Ectodermal cell (in vitro differentiated cells): ENCODE measurements around the gene KCTD16.

Source experiments
- H3K27ac ChIP-seq: 2 replicates; pipeline ENCODE4 v1.7.0; 2013; ENCODE audit warnings: mild to moderate bottlenecking, low read depth, low read length; ENCODE audit not compliant: insufficient read depth, poor library complexity, severe bottlenecking
- H3K27me3 ChIP-seq: 2 replicates; pipeline ENCODE4 v1.7.0; 2013; ENCODE audit warnings: mild to moderate bottlenecking, low read length; ENCODE audit not compliant: insufficient read depth, control insufficient read depth, poor library complexity, severe bottlenecking
- H3K36me3 ChIP-seq: one replicate; pipeline ENCODE4 v1.7.0; 2013; ENCODE audit warnings: low read length; ENCODE audit not compliant: control insufficient read depth, insufficient read depth
- H3K4me1 ChIP-seq: one replicate; pipeline ENCODE4 v1.7.0; 2013; ENCODE audit warnings: low read length; ENCODE audit not compliant: control insufficient read depth, insufficient read depth
- H3K4me3 ChIP-seq: 2 replicates; pipeline ENCODE4 v1.7.0; 2013; ENCODE audit warnings: low read depth, low read length, control low read depth; ENCODE audit not compliant: insufficient read depth
- H3K9me3 ChIP-seq: 2 replicates; pipeline ENCODE4 v1.7.0; 2013; ENCODE audit warnings: mild to moderate bottlenecking, low read length, moderate library complexity; ENCODE audit not compliant: control insufficient read depth
- WGBS, 2 experiments: methylation state at CpG; one replicate each; pipeline ENCODE4 v1.1.7; 2013; ENCODE audit warnings: missing lambda C conversion rate in 2 of 2; 5-methylcytosine and 5-hydroxymethylcytosine counted together

KCTD16 gene

DNA sequence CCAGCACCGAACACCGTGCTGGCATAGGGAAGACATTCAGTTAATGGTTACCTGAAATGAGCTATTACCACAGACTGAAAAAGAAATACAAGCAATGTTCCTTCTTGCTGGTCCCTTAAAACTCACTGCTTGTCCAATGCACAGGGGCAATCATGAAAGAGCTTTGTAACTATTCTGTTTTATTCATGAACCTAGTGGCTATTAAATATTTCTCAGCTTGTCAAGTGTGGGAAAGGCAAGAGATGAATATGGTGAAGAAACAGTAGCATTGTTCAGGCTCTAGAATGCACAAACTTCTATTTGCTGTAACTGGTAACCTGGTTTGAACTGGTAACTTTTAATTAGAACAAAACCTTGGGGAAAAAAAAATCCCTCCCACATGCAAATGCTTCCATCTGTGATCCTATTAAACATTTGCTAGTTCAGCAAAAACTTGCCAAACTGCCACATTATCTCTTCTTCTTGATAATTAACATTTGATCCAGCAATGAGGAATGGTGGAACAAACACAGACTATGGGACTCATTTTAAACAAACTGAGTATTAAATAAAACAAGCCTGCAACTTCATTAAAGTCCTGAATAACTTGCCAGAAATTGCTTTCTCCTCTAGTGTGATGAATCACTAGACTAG, 36.4 kb upstream of the KCTD16 start:
- Histone ChIP-seq H3K4me1 (no peaks in the 10 kb centered on the region), H3K27ac (no peak overlapping the region), H3K9me3 (no peaks in the 10 kb centered on the region), H3K36me3 (no peaks in the 10 kb centered on the region), H3K4me3 (no peak overlapping the region), H3K27me3 (no peaks in the 10 kb centered on the region)
- 95 to 97% methylated on average over 2 of the region's 2 CpGs for WGBS, 2 experiments

GRCh38 chr5:144135113-144135762, 35.4 kb upstream of the KCTD16 start:
- H3K4me1 ChIP-seq, result no peaks in the 10 kb centered on the region
- no peaks in the 10 kb centered on the region for H3K36me3 ChIP-seq
- no peak overlapping the region for H3K27ac ChIP-seq
- 96 to 99% methylated on average over 3 of the region's 3 CpGs for WGBS, 2 experiments
- no peak overlapping the region for H3K4me3 ChIP-seq
- no peaks in the 10 kb centered on the region for H3K27me3 ChIP-seq
- H3K9me3 ChIP-seq, result no peaks in the 10 kb centered on the region

DNA sequence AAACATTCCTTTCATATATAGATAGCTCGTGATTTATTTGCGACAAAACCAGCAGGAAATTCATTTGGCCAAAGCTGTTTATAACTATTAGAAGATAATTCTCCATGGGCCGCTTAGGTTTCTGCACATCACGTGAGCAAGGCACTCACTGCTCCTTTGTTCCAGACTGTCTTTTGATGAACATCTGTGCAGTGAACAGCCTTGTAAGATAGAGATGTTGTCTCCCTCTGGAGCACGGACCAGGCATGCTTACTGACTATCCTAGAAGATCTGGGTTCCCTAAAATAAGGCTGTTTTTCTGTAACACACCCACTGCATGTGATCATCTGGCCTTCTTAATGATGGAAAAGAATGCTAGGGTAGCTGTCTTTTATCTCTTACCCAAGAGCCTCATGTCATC, 31.1 kb upstream of the KCTD16 start:
- H3K27ac ChIP-seq, result no peak overlapping the region
- WGBS, 2 experiments, result 93 to 94% methylated on average over 5 of the region's 5 CpGs
- H3K27me3 ChIP-seq, result no peaks in the 10 kb centered on the region
- H3K4me3 ChIP-seq, result no peak overlapping the region
- H3K36me3 ChIP-seq, result no peaks in the 10 kb centered on the region
- H3K9me3 ChIP-seq, result no peaks in the 10 kb centered on the region
- no peaks in the 10 kb centered on the region for H3K4me1 ChIP-seq

DNA sequence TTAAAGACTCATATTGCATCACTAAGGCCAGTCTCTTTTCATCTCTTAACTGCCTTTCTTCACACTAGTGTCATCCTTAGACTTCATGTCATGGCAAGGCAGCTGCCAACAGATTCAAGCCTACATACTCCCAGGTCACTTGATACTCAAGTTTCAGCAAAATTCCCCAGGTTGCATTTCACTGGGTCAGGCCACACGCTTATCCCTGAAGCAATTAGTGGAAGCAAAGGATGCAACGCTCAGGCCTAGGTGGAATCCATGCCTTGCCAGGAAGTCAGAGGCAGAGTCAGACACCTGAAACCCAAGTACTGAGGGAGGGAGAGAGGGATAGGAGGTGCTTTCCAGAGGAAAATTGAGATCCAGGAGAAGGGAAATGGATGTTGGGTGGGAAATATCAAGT, 29.1 kb upstream of the KCTD16 start:
- Histone ChIP-seq H3K9me3 (no peaks in the 10 kb centered on the region), H3K4me1 (no peaks in the 10 kb centered on the region), H3K27me3 (no peaks in the 10 kb centered on the region), H3K27ac (no peak overlapping the region), H3K4me3 (no peak overlapping the region), H3K36me3 (no peaks in the 10 kb centered on the region)
- 92 to 95% methylated on average over 2 of the region's 2 CpGs for WGBS, 2 experiments

DNA sequence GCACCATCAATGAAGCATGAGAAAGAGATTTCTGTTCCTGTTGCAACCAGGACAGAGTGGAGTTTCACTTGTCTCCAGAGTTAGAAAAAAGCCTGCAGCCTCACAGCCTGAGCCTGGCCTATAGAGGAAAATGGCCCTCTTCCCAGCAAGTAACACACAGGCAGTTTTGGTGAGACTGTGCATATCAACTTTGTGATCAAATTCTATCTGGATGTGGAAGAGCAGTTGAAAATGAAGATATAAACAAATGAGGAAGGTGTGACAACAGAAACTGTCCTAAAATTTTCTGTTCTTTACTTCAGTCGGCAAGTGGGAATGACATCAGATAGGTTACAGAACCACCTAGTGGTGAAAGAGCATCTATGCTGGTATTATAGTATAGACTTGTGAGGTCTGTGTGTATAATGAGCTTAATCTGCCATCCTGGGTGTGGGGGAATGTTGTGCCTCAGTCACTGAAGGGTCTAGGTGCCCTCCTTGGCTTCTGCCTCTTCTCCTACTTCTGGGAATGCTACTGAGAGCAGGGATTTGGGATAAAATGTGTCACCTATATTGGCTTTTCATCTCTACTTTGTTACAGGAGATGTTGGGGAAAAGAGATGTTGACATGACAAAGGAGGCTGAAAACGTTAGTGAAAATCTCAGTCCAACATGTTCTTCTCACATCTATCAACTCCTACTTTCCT, 28.4 kb upstream of the KCTD16 start:
- 26 to 51% methylated on average over 1 to 2 of the region's 2 CpGs for WGBS, 2 experiments

GRCh38 chr5:144142824-144143162, 27.9 kb upstream of the KCTD16 start:
- H3K4me3 ChIP-seq, result no peak overlapping the region
- H3K27me3 ChIP-seq, result no peaks in the 10 kb centered on the region
- no peaks in the 10 kb centered on the region for H3K4me1 ChIP-seq
- H3K27ac ChIP-seq, result no peak overlapping the region
- no peaks in the 10 kb centered on the region for H3K36me3 ChIP-seq
- WGBS, 2 experiments, result 83 to 92% methylated on average over 1 of the region's 1 CpG
- H3K9me3 ChIP-seq, result no peaks in the 10 kb centered on the region

More for the DNA sequence above, 28.4 kb upstream of the KCTD16 start:
- Histone ChIP-seq H3K27ac (no peak overlapping the region), H3K4me1 (no peaks in the 10 kb centered on the region), H3K27me3 (no peaks in the 10 kb centered on the region), H3K9me3 (no peaks in the 10 kb centered on the region), H3K36me3 (no peaks in the 10 kb centered on the region), H3K4me3 (no peak overlapping the region)

GRCh38 chr5:144143625-144144024, 27.0 kb upstream of the KCTD16 start:
- Histone ChIP-seq H3K27ac (no peak overlapping the region), H3K4me1 (no peaks in the 10 kb centered on the region), H3K27me3 (no peaks in the 10 kb centered on the region), H3K4me3 (no peak overlapping the region), H3K36me3 (no peaks in the 10 kb centered on the region), H3K9me3 (no peaks in the 10 kb centered on the region)
- WGBS, 2 experiments, result 88 to 95% methylated on average over 1 of the region's 1 CpG

GRCh38 chr5:144144956-144145751, 25.5 kb upstream of the KCTD16 start:
- no peak overlapping the region for H3K4me3 ChIP-seq
- H3K27ac ChIP-seq, result no peak overlapping the region
- H3K27me3 ChIP-seq, result no peaks in the 10 kb centered on the region
- no peaks in the 10 kb centered on the region for H3K36me3 ChIP-seq
- no peaks in the 10 kb centered on the region for H3K4me1 ChIP-seq
- no peaks in the 10 kb centered on the region for H3K9me3 ChIP-seq
- WGBS, 2 experiments, result 89 to 96% methylated on average over 3 of the region's 4 CpGs

GRCh38 chr5:144151026-144151425, 19.6 kb upstream of the KCTD16 start:
- Histone ChIP-seq H3K27ac (no peak overlapping the region), H3K36me3 (no peaks in the 10 kb centered on the region), H3K4me1 (no peaks in the 10 kb centered on the region), H3K9me3 (no peaks in the 10 kb centered on the region), H3K27me3 (no peaks in the 10 kb centered on the region), H3K4me3 (no peak overlapping the region)
- WGBS, 2 experiments, result 93 to 99% methylated on average over 3 of the region's 3 CpGs

- peaks cover 7% of the 10 kb centered on the region for H3K36me3 ChIP-seq
- H3K9me3 ChIP-seq, result no peaks in the 10 kb centered on the region
- WGBS, 2 experiments, result 96 to 100% methylated on average over 2 of the region's 2 CpGs
- no peak overlapping the region for H3K4me3 ChIP-seq
- no peak overlapping the region for H3K27ac ChIP-seq
- no peaks in the 10 kb centered on the region for H3K4me1 ChIP-seq
- no peaks in the 10 kb centered on the region for H3K27me3 ChIP-seq
These were observed 13.9 kb upstream of the KCTD16 start for GRCh38 chr5:144156767-144157171.
